AG08396 (cell line): Measurements from ENCODE around the gene TECTB.

Experiments used
- DNase-seq: peaks from one replicate; pipeline ENCODE4 v3.0.0; 2012; ENCODE audit warnings: low spot score, mixed read lengths

Gene TECTB

DNA sequence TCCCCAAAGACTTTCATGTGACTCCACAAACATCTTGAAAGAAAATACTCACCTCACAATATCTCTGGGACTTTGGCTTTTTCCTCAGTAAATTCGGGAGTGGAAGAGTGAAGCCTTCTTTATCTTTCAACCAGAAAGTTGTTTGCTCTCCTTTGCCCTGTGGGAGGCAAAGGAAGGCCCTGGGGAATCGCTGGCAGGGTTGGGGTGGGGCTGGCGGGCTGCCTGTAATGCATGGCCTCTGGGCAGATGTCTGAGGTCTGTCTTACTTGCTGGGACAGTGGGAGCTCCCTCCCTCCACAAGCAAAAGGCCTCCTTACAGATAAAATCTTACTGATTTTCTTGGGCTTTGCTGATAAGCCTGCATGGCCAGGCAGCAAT is 24.9 kb downstream of the TECTB start:
- DNase-seq = no peak

DNA sequence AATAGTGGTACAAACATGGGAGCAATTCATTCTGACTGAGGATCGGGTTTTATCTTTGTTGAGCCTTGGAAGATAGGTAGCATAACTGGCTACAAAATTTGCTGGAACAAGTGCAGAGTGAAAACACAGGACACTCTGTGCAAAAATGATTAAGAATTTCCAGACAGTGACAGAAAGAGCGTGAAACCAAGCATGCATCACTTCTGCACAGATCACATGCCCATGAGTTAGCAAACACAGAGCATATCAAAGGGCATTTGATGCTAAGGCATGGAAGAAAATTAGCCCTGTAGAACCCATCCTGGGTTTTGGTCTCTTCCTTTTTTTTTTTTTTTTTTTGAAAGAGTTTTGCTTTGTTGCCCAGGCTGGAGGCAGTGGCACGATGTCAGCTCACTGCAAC is 28.3 kb downstream of the TECTB start:
- no peak for DNase-seq

- DNase-seq = no peak
Measured at GRCh38 chr10:112313234-112313633, 30.0 kb downstream of the TECTB start.

- DNase-seq = no peak
Measured at GRCh38 chr10:112313911-112314310, 30.7 kb downstream of the TECTB start.

GRCh38 chr10:112314822-112315474 is 31.7 kb downstream of the TECTB start:
- DNase-seq = peak; percentile 67

GRCh38 chr10:112327678-112328077 is 44.5 kb downstream of the TECTB start:
- DNase-seq = no peak

GRCh38 chr10:112330162-112330561 is 47.0 kb downstream of the TECTB start:
- DNase-seq = no peak

GRCh38 chr10:112330607-112331160 is 47.5 kb downstream of the TECTB start:
- no peak for DNase-seq

GRCh38 chr10:112332022-112332421 is 48.8 kb downstream of the TECTB start:
- DNase-seq = no peak

DNA sequence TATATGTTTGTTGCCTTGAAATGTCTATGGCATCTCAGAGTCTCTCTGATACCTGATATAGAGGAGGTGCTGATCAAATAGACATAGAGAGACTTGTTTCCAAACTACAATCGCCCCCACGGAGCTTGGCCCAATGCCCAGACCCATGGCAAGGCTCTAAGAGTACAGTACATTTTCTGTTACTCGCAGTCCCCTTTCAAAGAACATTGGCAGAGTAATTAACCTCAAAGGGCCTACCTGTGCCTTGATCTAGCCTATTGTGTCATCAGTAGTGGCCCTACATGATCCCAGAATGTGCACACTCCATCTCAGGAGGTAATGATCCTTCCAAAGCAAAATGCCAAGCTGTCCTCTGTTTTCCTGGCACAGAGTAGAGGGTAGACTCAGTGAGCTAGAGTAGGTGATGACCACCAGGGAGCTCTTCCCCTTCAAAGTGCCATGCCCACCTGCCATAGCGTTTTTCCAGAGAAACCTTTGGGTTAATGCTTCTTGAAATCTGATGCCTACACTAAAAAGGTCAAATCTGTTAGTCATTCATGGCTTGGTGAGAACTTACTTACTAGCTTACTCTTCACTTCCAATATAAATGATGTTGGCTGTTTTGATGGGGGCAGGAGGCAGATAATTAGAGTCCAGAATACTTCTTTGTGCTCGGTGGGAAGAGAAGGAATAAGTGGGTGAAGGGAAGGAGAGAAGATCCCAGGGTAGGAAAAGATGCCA is 49.5 kb downstream of the TECTB start:
- DNase-seq = no peak

DNA sequence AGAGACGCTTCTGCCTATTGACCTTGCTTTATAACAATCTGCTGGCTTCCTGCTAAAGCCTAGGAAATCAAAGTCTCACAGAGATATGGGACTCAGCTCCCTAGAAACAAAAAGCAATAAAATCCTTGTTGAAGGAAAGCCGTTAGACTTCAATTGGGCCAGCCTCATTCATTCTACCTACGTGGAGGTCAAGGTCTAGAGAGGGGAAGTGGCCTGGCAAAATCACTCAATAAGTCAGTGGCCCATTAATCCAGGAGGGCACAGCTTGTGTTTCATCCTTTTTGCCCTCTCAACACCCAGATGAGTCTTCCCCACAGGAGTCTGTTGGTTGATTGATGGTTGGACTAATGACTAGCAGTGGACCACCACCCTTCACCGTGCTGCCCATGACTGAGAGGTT is 50.3 kb downstream of the TECTB start:
- no peak for DNase-seq

DNA sequence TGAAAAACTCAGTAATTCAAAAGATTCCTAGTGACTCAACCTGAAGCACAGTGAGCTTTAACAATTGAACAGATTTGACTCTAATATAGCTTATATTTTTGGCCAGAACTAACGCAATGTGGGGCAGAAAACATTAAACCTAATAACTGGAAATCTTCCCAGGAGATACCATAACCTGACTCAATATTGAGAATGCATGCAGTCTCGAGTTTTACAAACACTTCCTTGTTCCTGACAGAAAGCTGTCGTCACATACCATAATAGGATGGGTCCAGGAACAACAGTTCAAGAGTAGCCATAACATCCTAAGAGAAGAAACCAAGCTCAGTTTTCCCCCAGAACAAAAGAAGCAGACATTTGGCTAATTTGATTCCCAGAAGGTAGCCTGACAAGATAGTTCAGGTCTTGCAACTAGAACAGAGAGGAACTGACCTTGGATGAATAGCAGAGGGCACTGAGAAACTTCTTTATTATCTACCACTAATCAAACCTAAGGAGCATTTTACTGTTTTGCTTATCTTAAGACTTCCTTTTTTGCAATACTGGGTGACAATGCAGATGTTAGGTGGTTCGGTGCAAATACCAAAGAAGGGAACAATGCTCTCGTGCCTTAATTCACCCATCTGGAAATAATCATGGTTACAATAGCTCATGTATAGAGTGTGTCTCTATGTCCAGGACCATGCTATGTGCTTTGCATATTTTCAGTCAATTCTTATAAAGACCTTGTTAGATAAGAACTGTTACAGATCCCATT is 52.1 kb downstream of the TECTB start:
- DNase-seq = no peak

DNA sequence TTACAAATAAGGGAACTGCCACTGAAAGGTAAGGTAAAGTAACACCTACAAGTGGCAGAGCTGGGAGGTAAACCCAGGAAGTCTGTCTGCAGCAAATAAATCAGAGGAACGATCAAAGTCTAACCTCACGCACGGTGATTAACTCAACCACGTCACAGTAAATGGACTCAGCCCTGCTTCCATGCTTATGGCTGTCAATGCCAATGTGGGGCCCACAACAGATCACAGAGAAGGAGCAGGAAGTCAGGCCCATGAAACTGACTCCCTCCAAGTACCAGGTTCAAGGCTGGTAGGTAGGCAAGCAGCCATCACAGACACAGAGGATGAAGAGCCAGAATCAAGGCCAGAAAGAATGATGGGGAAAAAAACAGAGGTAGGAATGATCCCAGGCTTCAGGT is 52.7 kb downstream of the TECTB start:
- no peak for DNase-seq

GRCh38 chr10:112336556-112337201 is 53.5 kb downstream of the TECTB start:
- DNase-seq = no peak

GRCh38 chr10:112338957-112339356 is 55.8 kb downstream of the TECTB start:
- DNase-seq = no peak

GRCh38 chr10:112340601-112341000 is 57.4 kb downstream of the TECTB start:
- no peak for DNase-seq

GRCh38 chr10:112343056-112343806 is 60.0 kb downstream of the TECTB start:
- DNase-seq = no peak

- DNase-seq = no peak
Measured at GRCh38 chr10:112344261-112344660, 61.1 kb downstream of the TECTB start.

DNA sequence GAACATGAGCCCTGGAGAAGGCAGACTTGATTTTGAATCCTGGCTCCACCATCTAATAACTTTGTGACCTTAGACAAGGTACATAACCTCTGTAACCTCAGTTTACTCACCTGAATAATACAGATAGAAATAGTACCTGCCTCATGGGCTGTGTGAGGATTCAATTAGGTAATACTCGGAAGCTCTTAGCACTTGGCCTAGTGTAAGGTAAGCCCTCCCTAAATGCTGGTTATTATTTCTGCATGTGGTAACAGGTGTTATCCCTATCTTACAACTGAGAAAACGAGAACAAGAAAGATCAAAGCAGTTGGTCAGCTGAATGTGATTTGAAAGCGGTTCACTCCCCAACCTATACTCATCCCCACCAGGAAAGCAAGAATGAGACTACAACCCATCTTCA is 62.0 kb downstream of the TECTB start:
- DNase-seq = no peak

DNA sequence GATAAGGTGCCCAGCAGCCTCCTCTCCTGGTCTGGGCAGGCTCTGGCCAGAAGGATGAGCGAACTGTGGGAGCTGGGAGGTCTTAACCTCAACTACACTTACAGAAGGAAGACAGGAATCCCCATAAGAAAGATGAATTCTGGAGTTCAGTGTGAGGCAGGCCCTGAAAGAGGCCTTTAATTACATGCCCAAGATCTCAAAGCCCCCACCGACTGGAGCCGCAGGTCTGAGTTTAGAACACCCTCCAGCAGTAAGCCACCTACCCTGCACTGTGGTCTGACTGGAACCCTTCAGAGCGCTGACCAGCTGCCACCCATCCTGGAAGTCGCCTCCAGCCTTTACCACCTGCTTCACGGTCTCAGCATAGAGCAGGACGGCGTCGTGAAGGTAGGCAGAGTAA is 62.5 kb downstream of the TECTB start:
- no peak for DNase-seq

- no peak for DNase-seq
Measured at GRCh38 chr10:112346774-112347173, 63.6 kb downstream of the TECTB start.
